ENCODE measurements around the gene RTN1. TPM values are rescaled to one million over a fixed set of nuclear protein-coding genes. Genes with fewer than 3 reads are reported as not detected.

The RTN1 gene
- total RNA-seq, 1 experiment from 2014 or later: 2.8 TPM

- H3K36me3 ChIP-seq: no peaks in the 10 kb centered on the region
- DNase-seq: peak; percentile 46
- peak overlapping the region; percentile 32 for H3K4me3 ChIP-seq
- H3K27me3 ChIP-seq: no peaks in the 10 kb centered on the region; the same call in 1 of the 2 replicates
- peaks cover 4% of the 10 kb centered on the region; the same call in 1 of the 2 replicates for H3K9me3 ChIP-seq
These were observed 240.2 kb downstream of the RTN1 start for GRCh38 chr14:59630288-59630963.

GRCh38 chr14:59629444-59630287, 240.9 kb downstream of the RTN1 start:
- no peak overlapping the region; the same call in 1 of the 2 replicates for H3K4me3 ChIP-seq
- no peaks in the 10 kb centered on the region for H3K9me3 ChIP-seq

DNA sequence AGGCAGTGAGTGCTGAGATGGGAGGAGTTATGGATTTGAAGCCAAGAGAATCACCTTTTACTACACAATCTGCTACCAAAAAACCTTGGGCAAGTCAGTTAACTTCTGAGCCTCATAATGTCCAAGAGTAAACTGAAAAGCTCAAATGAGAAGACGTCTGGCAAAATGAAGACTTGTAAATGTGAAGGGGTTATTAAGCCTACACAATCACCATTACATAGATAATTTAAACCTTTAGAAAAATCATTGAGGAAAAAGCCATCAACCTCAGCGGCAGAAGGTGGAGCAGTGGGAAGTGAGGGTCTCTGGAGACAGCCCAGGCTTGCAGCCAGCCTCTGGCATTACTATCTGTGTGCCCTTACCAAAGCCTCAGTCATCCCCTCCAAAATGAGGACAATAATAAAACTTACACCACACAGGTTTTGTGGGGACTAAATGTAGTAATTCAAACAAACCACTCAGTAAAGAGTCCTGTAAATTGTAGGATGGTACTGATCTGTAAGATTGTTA, 243.5 kb downstream of the RTN1 start:
- no peak overlapping the region for H3K4me3 ChIP-seq

More at GRCh38 chr14:59629444-59630287, 240.9 kb downstream of the RTN1 start:
- no peak for DNase-seq
- Histone ChIP-seq H3K36me3 (no peaks in the 10 kb centered on the region), H3K27me3 (no peaks in the 10 kb centered on the region; the same call in 1 of the 2 replicates)

GRCh38 chr14:59622631-59623030, 247.9 kb downstream of the RTN1 start:
- no peak for DNase-seq
- no peaks in the 10 kb centered on the region for H3K36me3 ChIP-seq
- H3K4me3 ChIP-seq: no peak overlapping the region
- H3K9me3 ChIP-seq: no peaks in the 10 kb centered on the region
- H3K27me3 ChIP-seq: no peaks in the 10 kb centered on the region

More for the DNA sequence above, 243.5 kb downstream of the RTN1 start:
- DNase-seq: no peak
- Histone ChIP-seq H3K27me3 (no peaks in the 10 kb centered on the region; the same call in 1 of the 2 replicates), H3K36me3 (no peaks in the 10 kb centered on the region), H3K9me3 (no peaks in the 10 kb centered on the region)

DNA sequence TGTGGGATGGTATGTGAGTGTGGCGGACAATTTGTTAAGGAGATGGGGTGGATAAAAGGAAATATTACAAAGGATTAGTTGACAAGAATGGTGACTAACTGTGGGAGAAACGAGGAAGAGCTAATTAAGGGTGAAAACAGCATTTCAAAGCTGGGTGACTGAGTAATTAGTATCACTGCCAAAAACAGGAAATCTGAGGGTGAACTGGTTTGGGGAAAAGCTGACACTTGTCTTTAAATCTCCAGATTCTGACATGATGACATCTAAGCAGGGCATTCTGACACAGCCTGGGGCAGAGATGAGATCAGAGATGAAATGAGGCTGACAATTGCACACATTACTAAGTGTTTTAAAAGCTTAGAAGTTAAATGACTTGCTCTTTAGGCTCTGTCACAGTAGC, 251.5 kb downstream of the RTN1 start:
- Histone ChIP-seq H3K4me3 (no peak overlapping the region), H3K9me3 (no peaks in the 10 kb centered on the region), H3K36me3 (no peaks in the 10 kb centered on the region), H3K27me3 (no peaks in the 10 kb centered on the region)
- DNase-seq: no peak

GRCh38 chr14:59601056-59601455, 269.5 kb downstream of the RTN1 start:
- no peaks in the 10 kb centered on the region for H3K36me3 ChIP-seq
- no peak overlapping the region for H3K4me3 ChIP-seq
- H3K27me3 ChIP-seq: no peaks in the 10 kb centered on the region
- DNase-seq: no peak
- H3K9me3 ChIP-seq: no peaks in the 10 kb centered on the region

DNA sequence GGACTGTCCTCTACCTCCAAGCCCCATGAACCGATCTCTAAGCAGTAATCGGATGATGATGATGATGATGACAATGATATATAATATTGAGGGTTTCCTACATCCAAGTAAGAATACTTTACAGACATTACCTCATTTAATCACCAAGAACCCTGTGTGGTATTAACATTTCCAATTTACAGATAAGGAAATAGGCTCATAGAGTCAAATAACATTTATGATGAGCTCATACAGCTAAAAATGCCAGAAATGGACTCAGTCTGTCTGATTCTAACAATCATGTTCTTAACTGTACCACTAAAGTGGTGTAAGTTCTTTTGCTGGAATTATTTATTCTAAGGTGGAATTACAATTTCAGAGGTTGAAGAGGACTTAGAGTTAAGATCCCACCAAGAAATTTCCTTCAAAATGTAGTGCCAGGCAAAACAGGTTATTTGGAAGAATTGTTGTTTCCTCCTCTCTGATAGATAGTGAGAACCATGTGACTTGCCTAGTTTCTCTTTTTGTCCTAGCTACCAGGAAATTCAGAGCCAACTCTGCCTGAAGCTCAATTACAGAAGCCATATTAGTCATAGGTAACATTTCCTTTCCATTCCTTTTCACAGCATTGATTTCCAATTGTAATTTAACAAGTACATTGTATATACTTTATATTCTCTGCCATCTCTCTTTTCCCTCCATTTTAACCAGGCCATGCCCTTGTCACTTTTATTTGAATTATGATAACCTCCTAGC, 270.2 kb downstream of the RTN1 start:
- Histone ChIP-seq H3K27me3 (no peaks in the 10 kb centered on the region), H3K9me3 (no peaks in the 10 kb centered on the region), H3K36me3 (no peaks in the 10 kb centered on the region), H3K4me3 (no peak overlapping the region)
- no peak for DNase-seq

DNA sequence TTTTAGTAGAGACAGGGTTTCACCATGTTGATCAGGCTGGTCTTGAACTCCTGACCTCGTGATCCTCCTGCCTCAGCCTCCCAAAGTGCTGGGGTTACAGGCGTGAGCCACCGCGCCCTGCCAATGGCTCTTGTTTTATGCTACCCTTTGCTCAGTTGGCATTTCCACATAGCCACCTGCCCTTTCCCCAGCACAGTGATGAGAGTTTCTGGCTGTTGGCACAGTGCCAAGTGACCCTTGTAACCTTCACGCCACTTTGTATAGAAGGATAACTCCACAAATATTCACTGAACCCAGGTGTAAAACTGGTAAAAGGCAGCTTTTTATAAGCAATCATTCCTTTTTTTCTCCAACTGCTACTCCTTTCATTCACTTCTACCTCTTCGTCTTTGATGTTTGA, 275.5 kb downstream of the RTN1 start:
- Histone ChIP-seq H3K36me3 (no peaks in the 10 kb centered on the region), H3K4me3 (no peak overlapping the region), H3K9me3 (no peaks in the 10 kb centered on the region), H3K27me3 (no peaks in the 10 kb centered on the region)
- DNase-seq: no peak

- no peaks in the 10 kb centered on the region for H3K27me3 ChIP-seq
- H3K4me3 ChIP-seq: no peak overlapping the region
- no peak for DNase-seq
- no peaks in the 10 kb centered on the region for H3K9me3 ChIP-seq
- H3K36me3 ChIP-seq: no peaks in the 10 kb centered on the region
These were observed 278.8 kb downstream of the RTN1 start for GRCh38 chr14:59591641-59592370.

DNA sequence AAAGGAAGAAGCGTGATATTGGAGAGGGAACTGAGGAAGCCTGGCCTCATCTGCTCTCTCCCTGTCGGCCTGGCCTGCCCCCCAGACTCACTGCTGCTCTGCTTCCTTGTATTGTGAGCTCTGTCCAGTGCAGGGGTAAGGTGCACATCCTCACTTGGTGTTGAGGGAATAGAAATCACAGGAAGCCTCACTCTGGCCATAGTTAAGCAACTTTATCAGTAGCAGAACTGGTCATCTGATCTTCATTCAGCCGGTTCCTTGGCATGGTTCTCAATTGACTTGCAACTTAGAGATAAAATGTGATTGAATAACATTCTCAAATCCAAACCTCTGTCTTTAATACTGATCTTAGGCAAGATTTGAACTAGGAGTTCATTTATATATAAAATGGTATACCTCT, 282.5 kb downstream of the RTN1 start:
- no peaks in the 10 kb centered on the region for H3K9me3 ChIP-seq
- no peaks in the 10 kb centered on the region for H3K36me3 ChIP-seq
- H3K4me3 ChIP-seq: no peak overlapping the region
- no peak for DNase-seq
- H3K27me3 ChIP-seq: no peaks in the 10 kb centered on the region

GRCh38 chr14:59585891-59586554, 284.6 kb downstream of the RTN1 start:
- Histone ChIP-seq H3K36me3 (no peaks in the 10 kb centered on the region), H3K9me3 (no peaks in the 10 kb centered on the region), H3K27me3 (no peaks in the 10 kb centered on the region), H3K4me3 (peak overlapping the region; percentile 10; the same call in 1 of the 2 replicates)
- DNase-seq: peak; percentile 12

- H3K4me3 ChIP-seq: no peak overlapping the region
- no peaks in the 10 kb centered on the region for H3K27me3 ChIP-seq
- no peaks in the 10 kb centered on the region for H3K9me3 ChIP-seq
- H3K36me3 ChIP-seq: no peaks in the 10 kb centered on the region
- DNase-seq: peak; percentile 66
These were observed 286.8 kb downstream of the RTN1 start for GRCh38 chr14:59583755-59584154.

GRCh38 chr14:59582845-59583509, 287.6 kb downstream of the RTN1 start:
- no peaks in the 10 kb centered on the region for H3K36me3 ChIP-seq
- no peak for DNase-seq
- H3K4me3 ChIP-seq: no peak overlapping the region
- H3K9me3 ChIP-seq: no peaks in the 10 kb centered on the region
- H3K27me3 ChIP-seq: no peaks in the 10 kb centered on the region

GRCh38 chr14:59582161-59582560, 288.4 kb downstream of the RTN1 start:
- no peak overlapping the region for H3K4me3 ChIP-seq
- no peak for DNase-seq
- H3K36me3 ChIP-seq: no peaks in the 10 kb centered on the region
- no peaks in the 10 kb centered on the region for H3K9me3 ChIP-seq
- no peaks in the 10 kb centered on the region for H3K27me3 ChIP-seq

DNA sequence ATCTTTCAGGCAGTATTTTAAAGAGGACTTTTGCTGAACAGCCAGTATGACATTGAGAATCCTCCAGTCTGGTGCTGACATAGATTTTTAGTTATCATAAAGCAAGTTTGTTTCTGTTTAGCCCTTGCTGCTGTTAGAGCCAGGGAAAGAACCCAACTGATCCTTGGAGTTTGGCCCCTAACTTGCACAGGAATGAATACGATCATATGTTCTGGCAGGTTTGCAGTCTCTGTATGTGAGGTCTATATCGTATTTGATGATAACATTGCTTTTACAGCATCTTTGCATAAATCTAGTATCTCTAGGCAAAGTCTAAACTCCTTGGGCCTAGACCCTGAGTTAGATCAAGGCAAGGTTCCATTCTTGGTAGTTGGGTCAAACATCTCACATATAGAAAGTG, 289.7 kb downstream of the RTN1 start:
- no peaks in the 10 kb centered on the region for H3K36me3 ChIP-seq
- H3K9me3 ChIP-seq: no peaks in the 10 kb centered on the region
- H3K27me3 ChIP-seq: no peaks in the 10 kb centered on the region
- DNase-seq: no peak
- no peak overlapping the region for H3K4me3 ChIP-seq

All from MG63 (cell line).